Activated CD4-positive, CD25-positive, alpha-beta regulatory T cell treated with anti-CD3 and anti-CD28 coated beads, Interleukin-2, amount 50 U/mL, for 24 hours (primary cell): ENCODE results near the gene CDC14B.
A peak's percentile ranks its signal among the peaks of the same experiment; 100 is the strongest.
"Not testable (repeated sequence)": the region's sequence is repeated elsewhere in the genome, so short reads cannot be mapped to it uniquely, and the experiment has no call there.

Source experiments
- ATAC-seq, 2 donors: fragments of 150-1000 bp; cut with Tn5 transposase; one replicate each; pipeline ENCODE4 v1.10.0; 2021; ENCODE audit warnings: mild to moderate bottlenecking in 1 of 2, moderate library complexity in 1 of 2

The CDC14B gene

DNA sequence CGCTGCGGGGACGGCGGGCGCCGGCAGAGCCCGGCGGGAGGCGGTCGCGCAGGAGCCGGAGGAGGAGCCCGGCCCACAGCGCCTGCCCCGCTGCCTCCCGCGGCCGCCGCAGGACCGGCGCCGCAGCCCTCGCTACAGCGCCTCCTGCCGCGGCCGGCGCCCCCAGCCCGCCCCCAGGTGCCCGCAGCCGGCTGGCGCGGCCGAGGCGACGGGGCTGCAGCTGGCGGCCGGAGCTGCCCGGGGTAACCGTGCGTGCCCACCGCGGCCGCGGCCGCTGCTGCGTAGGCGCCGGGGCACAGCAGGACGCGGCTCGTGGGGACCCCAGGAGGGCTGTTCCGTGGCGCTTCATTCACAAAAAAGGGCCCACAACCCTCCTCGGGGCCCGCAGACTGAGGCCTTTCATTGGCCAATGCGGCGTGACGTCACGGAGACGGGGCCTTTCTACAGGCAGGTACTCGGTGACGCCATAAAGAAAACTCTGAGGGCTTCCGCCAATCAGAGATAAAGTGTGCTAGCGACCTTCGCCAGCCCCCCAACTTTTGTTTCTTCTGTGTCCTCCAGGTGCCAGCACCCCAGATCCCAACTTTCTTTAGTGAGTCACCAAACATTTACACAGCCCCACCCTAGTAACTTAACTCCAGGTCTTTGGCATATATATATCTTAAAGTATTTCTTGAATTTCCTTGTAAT is at the start of gene CDC14B:
TSS of gene CDC14B (minus strand) at position 353 of the 690 bp plus-strand sequence. CDS start 465 bp downstream, outside the sequence.
- ATAC-seq, result peak; percentile 71 to 81

GRCh38 chr9:96668868-96669534 is 49.4 kb upstream of the CDC14B start:
- no peak for ATAC-seq

DNA sequence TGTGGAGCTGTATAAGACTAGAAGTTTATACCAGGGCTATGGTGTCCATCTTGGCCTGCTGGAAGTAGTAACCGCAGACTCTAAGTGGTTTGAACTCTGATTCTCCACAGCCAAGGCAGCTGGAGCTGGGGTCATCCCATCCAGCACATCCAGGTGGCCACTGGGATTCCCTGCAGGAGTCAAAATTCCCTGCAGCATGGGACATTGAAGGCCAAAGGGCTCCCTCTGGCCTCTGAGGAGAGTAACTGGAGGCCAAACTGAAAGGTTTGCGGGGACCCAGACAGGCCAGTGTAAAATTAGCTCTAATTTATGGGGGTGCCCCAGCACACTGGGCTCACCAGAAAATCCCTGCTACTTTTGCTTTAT is 47.7 kb upstream of the CDC14B start:
- no peak for ATAC-seq

GRCh38 chr9:96666653-96667362 is 47.2 kb upstream of the CDC14B start:
- ATAC-seq, result peak; percentile 21 to 60

DNA sequence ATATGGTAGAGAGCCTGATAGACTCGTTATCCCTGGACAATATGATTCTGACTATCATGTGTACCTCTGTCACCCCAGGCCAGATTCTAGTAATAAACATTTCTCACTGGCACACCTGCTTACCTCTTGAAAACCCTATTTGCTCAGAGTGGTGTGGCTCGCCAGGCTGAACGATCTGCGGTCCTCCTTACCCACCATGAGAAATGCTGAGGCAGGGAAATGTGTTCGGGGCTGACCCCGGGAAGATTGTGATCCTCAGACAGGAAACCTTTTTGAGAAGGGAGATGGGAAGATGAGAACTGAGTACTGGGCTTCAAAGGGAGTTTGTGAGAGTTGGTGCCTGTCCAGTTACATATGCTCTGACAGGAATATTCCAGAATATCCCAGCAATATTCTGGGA is 46.1 kb upstream of the CDC14B start:
- ATAC-seq, result no peak

GRCh38 chr9:96663506-96664120 is 44.0 kb upstream of the CDC14B start:
- no peak for ATAC-seq

DNA sequence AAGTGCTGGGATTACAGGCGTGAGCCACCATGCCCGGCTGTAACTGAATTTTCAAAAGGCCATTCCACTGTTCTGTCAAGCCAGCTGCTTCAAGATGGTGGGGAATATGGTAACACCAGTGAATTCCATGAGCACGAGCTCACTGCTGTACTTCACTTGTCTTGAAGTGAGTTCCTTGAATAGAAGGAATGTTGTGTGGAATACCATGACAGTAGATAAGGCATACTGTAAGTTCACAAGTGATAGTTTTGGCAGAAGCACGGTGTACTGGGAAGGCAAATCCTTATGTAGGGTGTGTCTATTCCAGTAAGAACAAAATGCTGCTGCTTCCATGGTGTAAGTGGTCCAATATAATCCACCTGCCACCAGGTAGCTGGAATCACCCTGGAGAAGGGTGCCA is 42.1 kb upstream of the CDC14B start:
- no peak for ATAC-seq

DNA sequence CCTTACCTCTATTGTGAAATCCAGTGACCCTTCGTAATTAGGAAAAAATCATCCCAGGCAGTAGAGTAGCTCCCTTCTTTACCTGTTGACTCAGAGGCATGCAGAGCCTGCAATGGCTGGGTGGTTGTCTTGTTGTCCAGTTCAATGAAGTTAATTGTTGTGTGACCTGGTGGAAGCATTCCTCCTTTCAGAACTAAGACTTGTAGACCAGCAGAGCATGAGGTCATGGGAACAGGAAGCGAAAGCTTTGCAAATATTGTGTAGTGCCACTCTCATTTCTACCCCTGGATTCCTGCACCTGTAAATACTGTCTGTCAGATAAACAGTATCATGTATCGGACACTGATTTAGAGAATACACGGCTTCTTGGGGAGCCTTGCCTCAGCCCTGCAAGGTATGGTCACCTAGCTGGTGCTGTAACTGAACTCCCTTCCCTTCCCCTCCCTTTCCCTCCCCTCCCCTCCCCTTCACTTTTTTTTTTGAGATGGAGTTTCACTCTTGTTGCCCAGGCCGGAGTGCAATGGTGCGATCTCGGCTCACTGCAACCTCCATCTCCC is 41.1 kb upstream of the CDC14B start:
- ATAC-seq, result no peak

DNA sequence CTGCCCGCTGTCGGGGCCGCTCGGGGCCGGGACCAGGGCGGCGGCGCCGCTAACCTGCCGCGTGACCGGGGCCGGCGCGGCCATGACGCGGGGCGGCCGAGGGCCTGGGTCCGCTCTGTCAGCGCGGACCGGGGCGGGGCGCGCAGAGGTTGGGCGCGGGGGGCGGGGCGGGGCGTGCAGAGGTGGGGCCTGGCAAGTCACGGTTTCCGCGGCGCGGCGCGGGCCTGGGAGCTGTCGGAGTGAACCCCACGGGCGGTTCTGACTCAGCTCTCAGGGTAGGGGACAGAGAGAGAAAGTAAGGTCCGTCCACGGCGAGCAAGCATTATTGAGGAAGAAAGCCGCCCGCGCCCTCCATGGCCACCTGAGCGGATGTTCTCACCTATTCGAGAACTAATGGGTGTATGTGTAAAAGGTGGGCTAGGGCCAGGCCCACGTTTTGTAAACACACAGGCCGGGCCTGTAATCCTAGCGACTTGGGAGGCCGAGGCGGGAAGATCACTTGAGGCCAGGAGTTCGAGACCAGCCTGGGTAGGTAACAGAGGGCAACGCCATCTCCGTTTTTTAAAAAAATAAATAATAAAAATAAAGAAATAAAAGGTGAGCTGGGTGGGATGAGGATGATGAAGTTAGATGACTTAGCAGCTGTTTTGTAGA is 35.7 kb upstream of the CDC14B start, which contains the start of gene PRXL2C:
TSS of gene PRXL2C (minus strand) at position 120 of the 654 bp plus-strand sequence. CDS start at position 84, 36 bp downstream.
- peak; percentile 91 for ATAC-seq

- peak; percentile 54 to 57 for ATAC-seq
Measured at GRCh38 chr9:96654450-96655197, 35.0 kb upstream of the CDC14B start.

DNA sequence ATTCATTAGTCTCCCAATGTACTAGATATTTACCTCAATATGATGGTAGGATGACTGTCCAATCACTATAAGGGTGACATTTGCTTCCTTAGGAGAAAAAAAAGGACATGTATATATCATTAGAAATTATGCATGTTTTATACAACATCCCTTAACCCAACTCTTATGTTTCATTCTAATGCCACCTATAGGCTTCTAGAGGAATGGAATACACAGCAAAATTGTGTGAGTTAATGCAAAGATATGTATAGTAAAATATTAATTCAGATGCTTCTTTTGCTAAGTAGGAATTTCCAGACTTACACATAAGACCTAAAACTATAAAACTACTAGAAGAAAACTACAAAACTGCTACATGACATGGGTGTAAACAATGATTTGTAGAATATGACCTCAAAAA is 32.0 kb upstream of the CDC14B start:
- ATAC-seq, result no peak

DNA sequence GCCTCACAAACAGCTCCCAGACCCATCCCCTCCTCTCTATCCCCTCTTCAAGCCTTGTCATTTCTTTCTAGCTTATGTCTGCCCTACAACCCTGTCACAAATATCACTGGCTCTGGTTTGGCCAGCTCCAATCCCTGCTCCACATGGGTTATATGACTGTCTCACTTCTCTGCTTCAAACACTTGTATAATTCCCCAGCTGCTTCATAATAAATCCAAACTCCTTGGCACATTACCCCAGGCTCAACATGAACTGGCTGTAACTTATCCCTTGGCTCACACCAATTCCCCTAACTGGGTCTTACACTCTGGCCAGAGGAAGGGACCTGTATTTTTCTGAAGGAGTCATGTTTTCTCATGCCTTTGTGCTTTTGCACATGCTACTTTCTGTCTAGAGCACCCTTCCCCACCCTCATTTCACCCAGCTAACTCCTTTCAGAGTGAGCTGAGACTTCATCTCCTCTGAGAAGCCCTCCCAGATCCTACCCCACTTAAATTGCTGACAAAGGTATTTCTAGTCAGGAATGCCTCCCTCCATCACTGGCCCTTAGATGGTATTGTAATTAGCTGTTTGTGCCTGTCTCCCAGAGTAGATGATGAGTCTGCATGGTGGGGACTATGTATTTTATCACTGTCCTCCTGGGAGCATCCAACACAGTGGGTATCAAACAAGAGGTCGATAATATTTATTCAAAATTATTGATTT is 30.1 kb upstream of the CDC14B start:
- ATAC-seq, result no peak

DNA sequence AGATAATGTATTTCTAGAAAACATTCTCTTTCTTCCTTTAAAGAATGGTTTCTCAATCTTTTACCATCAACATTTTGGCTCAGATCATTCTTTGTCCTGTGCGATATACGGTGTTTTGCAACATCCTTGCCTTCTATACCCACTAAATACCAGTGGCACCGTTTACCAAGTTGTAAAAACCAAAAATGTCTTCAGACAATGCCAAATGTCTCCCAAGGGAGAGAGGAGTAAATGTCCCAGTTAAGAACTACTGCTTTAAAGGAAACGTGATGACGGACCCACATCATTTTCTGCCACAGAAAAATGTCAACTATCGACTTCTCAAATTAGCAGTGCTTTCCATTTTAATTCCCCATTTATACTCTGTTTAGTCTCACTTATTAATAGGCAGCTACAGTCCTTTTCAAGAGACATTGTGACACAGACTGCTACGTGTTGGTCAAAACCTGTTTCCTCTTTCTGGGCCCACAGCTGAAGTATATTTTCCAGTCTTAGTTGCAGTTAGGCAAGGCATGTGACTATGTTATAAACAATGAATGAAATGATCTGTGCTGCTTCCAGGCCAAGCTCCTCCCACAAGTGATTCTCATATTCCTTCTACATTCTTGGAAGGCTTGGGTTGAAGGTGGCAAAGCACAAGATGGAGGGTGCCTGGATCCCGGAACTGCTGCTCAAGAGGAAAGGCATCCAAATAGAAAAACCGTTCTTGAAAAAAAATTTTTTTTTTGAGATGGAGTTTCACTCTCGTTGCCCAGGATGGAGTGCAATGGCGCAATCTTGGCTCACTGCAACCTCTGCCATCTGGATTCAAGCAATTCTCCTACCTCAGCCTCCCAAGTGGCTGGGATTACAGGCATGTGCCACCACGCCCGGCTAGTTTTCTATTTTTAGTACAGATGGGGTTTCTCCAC is 26.7 kb upstream of the CDC14B start:
- ATAC-seq, result no peak

GRCh38 chr9:96644137-96644536 is 24.5 kb upstream of the CDC14B start:
- no peak for ATAC-seq

DNA sequence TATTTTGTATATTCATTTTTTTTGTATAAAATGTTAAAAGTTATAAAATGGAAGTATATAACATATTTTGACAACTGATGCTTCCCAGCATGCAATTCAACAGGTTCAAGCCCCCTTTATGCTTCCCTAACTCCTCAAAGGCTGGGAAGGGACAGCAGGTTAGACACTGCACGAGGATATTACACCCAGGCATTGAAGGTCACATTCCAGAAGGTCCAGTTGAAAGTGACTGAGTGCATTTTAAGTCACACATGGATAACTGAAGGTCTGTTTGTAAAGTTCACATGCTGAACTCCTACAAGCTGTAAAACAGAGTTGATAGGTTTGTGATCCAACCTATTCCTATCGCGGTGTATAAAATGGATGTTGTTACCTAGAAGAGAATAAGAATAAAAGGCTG is 21.9 kb upstream of the CDC14B start:
- no peak for ATAC-seq

- no peak for ATAC-seq
Measured at GRCh38 chr9:96638606-96639364, 19.1 kb upstream of the CDC14B start.

DNA sequence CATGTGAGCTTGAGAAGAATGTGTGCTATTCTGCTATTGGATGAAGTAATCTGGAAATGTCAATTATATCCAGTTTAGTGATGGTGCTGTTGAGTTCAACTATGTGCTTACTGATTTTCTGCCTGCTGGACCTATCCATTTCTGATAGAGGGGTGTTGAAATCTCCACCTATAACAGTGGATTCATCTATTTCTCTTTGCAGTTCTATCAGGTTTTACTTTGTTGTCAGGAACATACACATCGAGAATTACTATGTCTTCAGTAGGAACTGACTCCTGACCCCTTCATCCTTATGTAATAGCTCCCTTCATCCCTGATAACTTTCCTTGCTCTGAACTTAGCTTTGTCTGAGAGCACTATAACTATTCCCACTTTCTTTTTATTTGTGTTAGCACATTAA is 16.7 kb upstream of the CDC14B start:
- no peak for ATAC-seq

DNA sequence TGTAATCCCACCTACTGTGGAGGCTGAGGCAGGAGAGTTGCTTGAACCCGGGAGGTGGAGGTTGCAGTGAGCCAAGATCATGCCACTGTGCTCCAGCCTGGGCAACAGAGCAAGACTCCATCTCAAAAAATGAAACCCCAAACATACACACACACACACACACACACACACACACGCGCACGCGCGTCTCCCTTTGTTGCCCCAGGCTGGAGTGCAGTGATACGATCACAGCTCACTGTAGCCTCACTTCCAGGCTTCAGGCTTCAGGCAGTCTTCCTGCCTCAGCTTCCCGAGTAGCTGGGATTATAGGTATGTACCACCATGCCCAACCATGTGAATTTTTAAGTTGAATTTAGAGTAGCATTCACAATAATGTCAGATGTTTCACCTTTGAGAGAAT is 13.9 kb upstream of the CDC14B start:
- ATAC-seq, result not testable (repeated sequence)

DNA sequence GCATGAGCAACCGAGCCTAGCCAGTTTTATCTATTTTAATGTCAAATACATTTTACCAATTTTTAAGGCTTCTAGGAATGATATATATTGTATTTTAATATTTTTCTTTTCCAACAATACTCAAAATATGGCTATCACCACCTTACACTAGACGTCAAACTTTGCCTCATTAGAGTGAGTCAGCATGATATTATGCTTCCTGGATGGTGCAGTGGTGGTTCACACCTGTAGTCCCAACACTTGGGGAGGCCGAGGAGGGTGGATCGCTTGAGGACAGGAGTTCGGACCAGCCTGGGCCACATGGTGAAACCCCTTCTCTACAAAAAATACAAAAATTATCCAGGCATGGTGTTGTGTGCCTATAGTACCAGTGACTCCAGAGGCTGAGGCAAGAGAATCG is 7.3 kb upstream of the CDC14B start:
- no peak for ATAC-seq
